ENCODE data around the gene MUCL3.

The MUCL3 gene

DNA sequence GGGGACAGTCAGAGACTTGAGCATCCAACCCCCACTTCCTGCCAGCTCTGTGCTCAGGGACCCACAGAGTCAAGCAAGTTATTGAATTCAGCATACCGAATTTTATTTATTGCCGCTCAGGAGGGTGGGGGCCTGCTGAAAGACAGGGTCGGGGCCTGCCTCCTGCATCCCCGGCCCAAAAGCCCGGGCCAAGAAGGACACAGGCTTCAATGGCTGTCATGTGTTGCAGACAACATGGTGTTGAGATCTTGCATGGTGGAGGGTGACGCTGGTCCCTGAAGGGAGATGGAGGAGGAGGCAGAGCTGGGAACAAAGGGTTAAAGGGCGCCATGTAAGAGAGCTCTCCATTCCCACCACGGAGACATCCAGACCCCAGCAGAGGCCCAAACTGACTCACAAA, 9.5 kb upstream of the MUCL3 start:
- TF ChIP-seq, protein P1, sequence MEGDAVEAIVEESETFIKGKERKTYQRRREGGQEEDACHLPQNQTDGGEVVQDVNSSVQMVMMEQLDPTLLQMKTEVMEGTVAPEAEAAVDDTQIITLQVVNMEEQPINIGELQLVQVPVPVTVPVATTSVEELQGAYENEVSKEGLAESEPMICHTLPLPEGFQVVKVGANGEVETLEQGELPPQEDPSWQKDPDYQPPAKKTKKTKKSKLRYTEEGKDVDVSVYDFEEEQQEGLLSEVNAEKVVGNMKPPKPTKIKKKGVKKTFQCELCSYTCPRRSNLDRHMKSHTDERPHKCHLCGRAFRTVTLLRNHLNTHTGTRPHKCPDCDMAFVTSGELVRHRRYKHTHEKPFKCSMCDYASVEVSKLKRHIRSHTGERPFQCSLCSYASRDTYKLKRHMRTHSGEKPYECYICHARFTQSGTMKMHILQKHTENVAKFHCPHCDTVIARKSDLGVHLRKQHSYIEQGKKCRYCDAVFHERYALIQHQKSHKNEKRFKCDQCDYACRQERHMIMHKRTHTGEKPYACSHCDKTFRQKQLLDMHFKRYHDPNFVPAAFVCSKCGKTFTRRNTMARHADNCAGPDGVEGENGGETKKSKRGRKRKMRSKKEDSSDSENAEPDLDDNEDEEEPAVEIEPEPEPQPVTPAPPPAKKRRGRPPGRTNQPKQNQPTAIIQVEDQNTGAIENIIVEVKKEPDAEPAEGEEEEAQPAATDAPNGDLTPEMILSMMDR (IDR thresholded peaks at IDR 0.05; ENCODE audit: control insufficient read depth, extremely low read depth, insufficient read depth): no peak
- no peak for DNase-seq (ENCODE audit: low read depth)
- H3K4me3 ChIP-seq (ENCODE audit: low read depth, low read length): no peak overlapping the region

DNA sequence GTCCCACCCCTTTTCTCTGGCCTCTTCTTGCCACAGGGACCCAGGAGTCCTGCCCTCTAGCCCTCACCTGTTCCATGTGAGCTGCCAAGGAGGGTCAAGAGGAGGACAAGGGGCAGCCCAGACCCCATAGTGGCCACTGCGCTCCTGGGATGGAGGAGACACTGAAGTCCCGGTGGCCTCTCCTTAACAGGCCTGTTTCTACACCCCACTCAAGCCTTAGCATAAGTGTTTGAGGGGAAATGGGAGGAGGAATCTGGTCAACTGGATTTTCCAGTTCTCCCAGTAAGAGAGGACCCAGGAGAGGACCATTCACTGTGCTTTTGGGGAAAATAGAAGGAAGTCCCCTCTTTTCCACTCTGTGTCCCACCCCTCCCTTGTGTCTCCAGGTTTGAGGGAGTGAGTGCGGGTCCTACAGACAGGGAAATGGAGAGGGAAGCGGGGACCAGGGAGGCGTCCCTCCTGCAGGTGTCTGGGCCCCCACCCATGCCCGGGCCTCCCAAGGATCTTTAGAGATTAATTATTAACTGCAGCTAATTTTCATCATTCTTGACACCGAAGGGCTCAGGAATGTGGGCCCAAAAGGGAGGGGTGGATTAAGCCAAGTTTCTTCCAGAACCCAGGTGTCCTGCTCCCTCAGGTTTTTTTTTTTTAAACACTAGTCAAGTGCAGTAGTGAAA, 8.7 kb upstream of the MUCL3 start, which contains the start of gene SFTA2:
SFTA2 (minus strand) TSS at position 202 of the 677 bp plus-strand sequence; CDS start at position 128, 74 bp downstream.
- no peak for DNase-seq (ENCODE audit: low read depth)
- no peak within 1 kb of the TSS for H3K4me3 ChIP-seq (ENCODE audit: low read depth, low read length)
- TF ChIP-seq, protein P1 (IDR thresholded peaks at IDR 0.05; ENCODE audit: control insufficient read depth, extremely low read depth, insufficient read depth): no peak

DNA sequence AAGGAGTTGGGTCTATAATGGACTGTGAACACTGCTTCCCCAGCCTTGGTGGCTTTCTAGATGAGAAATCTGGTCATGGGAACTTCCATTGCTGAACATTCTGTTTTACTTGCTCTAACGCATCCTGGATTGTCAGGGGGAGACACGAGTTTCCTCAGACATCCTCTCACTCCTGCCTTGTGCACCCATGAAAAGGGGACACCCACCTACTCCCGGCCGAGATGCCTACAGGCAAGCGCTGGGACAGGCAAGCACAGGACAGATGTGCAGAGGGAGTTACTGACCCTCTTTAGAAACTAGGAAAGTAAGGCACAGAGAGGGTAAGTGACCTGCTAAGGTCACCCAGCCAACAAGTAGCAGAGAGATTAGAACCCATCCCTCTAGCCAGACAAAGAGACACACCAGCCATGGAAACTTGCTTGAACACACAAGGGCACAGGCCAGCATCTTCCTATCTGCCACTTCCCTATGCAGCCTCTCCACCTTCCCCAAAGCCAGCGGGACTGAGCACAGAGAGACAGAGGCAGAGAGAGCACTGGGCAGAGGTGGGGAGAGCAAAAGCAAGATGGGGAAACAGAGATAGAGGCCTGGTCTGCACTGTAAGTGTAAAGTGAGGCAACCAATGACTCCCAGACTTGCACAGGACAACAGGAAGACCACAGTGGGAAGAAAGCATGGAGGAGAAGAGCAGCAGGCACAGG, 8.0 kb upstream of the MUCL3 start:
- TF ChIP-seq, protein P1 (IDR thresholded peaks at IDR 0.05; ENCODE audit: control insufficient read depth, extremely low read depth, insufficient read depth): no peak
- no peak overlapping the region for H3K4me3 ChIP-seq (ENCODE audit: low read depth, low read length)
- no peak for DNase-seq (ENCODE audit: low read depth)

DNA sequence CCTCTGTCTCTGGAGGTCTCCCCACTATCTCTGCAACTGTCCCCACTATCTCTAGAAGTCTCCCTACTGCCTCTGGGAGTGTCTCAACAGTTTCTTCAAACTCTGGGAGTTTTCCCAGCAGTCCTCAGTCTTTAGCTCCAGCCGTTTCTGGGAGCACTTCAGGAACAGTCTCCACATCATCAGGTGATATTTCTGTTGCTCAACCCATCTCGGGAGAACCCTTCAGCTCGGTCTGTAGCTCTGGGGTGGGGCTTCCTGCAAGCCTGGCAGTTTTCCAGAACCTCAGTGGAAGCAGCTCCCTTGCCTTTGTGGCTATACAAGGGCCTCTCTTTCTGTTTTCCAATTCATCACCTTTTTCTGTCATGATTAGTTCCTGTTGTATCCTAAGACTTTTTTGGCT, 5.8 kb upstream of the MUCL3 start:
- TF ChIP-seq, protein P1 (IDR thresholded peaks at IDR 0.05; ENCODE audit: control insufficient read depth, extremely low read depth, insufficient read depth): no peak
- H3K4me3 ChIP-seq (ENCODE audit: low read depth, low read length): no peak overlapping the region
- no peak for DNase-seq (ENCODE audit: low read depth)

DNA sequence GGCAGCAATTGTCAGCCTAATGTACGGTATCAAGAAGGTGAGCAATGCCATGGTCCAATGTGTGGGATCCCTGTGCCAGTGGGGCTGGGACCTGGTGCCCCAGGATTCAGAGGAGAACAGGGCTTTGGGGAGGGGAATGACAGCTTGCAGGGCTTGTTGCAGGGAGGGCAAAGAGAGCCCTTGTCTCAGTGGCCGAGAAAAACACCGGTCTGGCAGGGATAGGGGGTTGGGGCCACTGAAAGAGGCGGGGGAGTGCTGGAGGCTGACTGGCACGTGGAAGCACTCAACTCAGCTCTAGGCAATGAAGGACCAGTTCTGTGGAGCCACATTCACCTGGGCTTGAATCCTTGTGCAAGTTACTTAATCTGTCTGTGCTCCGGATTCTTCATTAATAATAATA, 3.5 kb upstream of the MUCL3 start:
- TF ChIP-seq, protein P1 (IDR thresholded peaks at IDR 0.05; ENCODE audit: control insufficient read depth, extremely low read depth, insufficient read depth): no peak
- no peak for DNase-seq (ENCODE audit: low read depth)

DNA sequence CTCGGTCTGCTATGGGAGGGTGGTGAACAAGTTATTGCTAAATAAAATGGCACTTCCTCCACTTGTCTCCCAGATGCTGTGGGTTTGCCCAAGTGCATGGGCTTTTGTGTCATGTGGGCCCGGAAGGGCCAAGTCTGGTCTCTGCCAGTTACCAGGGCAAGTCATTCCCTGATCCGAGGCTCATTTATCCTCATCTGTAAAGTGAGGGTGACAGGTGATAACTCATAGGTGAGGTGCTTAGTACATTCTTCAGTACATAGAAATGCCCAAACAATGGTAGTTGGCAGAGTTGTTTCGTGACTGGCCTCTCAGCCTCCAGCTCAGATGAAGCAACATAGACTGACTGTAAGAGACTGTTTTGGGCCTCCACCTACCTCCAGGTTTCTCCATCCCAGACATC, 2.0 kb upstream of the MUCL3 start:
- TF ChIP-seq, protein P1 (IDR thresholded peaks at IDR 0.05; ENCODE audit: control insufficient read depth, extremely low read depth, insufficient read depth): no peak
- H3K4me3 ChIP-seq (ENCODE audit: low read depth, low read length): no peak overlapping the region
- no peak for DNase-seq (ENCODE audit: low read depth)

More for the DNA sequence above, 3.5 kb upstream of the MUCL3 start:
- H3K4me3 ChIP-seq (ENCODE audit: low read depth, low read length): no peak overlapping the region

All from LNCaP clone FGC (cell line).